Ishikawa (cell line): Measurements from ENCODE around the gene MRPS10.

Experiments used
- CREB1 ChIP-seq: IDR thresholded peaks from 2 replicates; pipeline ENCODE4 v1.6.1; 2012; ENCODE audit warnings: low read depth
- EGR1 ChIP-seq: IDR thresholded peaks from 2 replicates; pipeline ENCODE4 v1.6.1; 2012
- EP300 ChIP-seq: IDR thresholded peaks from 2 replicates; pipeline ENCODE4 v1.6.1; 2012; ENCODE audit warnings: borderline replicate concordance
- NFIC ChIP-seq: IDR thresholded peaks from 2 replicates; pipeline ENCODE4 v1.6.1; 2012
- REST ChIP-seq: IDR thresholded peaks from 2 replicates; pipeline ENCODE4 v1.6.1; 2012; ENCODE audit warnings: low read depth, mild to moderate bottlenecking
- TAF1 ChIP-seq: IDR thresholded peaks from 2 replicates; pipeline ENCODE4 v1.6.1; 2012; ENCODE audit warnings: low read depth, mild to moderate bottlenecking
- TEAD4 ChIP-seq: IDR thresholded peaks from 2 replicates; pipeline ENCODE4 v1.6.1; 2012
- ZBTB7A ChIP-seq: IDR thresholded peaks from 2 replicates; pipeline ENCODE4 v1.6.1; 2012; ENCODE audit warnings: low read depth
- TF ChIP-seq, protein P1 (sequence below): IDR thresholded peaks from 2 replicates; pipeline ENCODE4 v1.6.1; 2012

DNA sequence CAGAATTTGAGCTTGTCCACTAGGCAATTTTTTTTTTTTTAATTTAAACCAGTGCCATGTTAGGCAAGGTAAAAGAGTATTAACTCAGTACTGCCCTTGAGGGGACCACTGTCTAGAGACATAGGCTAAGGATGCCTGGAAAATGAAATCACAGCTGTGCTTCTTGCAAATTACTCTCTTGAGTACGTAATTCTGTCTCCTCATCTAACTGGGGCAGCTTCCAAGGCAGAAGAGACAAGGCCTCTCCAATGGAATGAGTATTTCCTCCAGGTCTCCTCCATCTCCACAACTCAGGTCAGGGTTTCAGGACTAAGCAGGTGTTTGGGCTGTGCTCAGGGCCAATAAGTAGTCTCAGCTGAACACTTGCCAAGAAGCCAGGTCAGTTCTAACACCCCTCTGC is 33.8 kb upstream of the MRPS10 start:
- no peak for TF ChIP-seq REST
- TF ChIP-seq TEAD4, result no peak
- TF ChIP-seq NFIC, result no peak
- TF ChIP-seq, protein P1, sequence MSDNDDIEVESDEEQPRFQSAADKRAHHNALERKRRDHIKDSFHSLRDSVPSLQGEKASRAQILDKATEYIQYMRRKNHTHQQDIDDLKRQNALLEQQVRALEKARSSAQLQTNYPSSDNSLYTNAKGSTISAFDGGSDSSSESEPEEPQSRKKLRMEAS, result no peak
- TF ChIP-seq EP300, result no peak
- no peak for TF ChIP-seq CREB1
- no peak for TF ChIP-seq TAF1
- no peak for TF ChIP-seq ZBTB7A
- TF ChIP-seq EGR1, result no peak
